Fibroblast of mammary gland (primary cell): ENCODE data around the gene FGF6.
A peak's percentile ranks its signal among the peaks of the same experiment; 100 is the strongest.
"Not testable (repeated sequence)": the region's sequence is repeated elsewhere in the genome, so short reads cannot be mapped to it uniquely, and the experiment has no call there.

Experiments used
- DNase-seq: peaks from one replicate; pipeline ENCODE4 v3.0.0-alpha.2; 2010; ENCODE audit warnings: low read depth
- H3K4me3 ChIP-seq: 2 replicates; pipeline ENCODE4 v1.5.1; 2011; ENCODE audit warnings: low read depth, mild to moderate bottlenecking, low read length, moderate library complexity; ENCODE audit not compliant: control insufficient read depth
- CTCF ChIP-seq: conservative IDR thresholded peaks from 2 replicates; pipeline ENCODE4 v1.5.1; 2011; ENCODE audit warnings: low read depth, low read length, inconsistent platforms; ENCODE audit not compliant: control insufficient read depth, insufficient read depth

Gene FGF6

DNA sequence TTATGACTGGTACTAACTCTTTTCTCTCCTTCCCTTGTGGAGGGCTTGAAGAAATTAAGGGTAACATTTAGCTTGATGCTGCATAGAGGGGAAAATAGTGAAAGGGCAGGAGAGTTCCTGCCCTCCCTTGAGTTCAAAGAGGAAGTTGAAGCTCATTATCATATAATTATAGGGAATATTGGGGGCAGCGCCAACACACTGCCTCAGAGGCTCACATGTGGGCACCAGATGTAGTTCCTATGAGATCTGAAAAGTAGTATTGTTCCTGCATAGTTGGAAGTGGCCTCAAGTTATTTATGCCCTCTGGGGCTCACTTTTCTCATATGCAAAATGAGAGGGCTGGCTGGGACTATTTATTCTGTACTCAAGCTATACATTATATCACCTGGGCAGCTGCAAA lies 33.1 kb downstream of the FGF6 start:
- H3K4me3 ChIP-seq, result no peak overlapping the region
- no peak for TF ChIP-seq CTCF
- peak; percentile 10 for DNase-seq

DNA sequence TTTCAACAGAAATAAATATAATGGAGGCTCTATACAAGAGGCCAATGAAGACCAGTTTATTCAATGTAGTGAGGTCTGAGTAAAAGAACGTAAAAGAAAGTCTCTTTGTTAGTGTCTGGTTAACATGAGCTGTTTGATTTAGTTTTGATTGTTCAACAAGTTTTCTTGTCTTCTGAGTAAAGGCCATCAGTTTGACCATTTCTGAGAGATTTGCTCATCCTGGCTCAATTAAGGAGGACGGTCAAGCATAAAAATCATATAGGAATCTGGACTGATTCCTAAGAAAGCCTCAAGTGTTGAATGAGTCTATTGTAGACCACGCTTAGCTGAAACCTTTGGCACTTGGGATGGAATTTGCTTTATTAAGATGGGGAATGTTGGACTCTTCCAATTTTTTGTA lies 33.6 kb downstream of the FGF6 start:
- DNase-seq, result no peak
- TF ChIP-seq CTCF, result no peak
- no peak overlapping the region for H3K4me3 ChIP-seq

DNA sequence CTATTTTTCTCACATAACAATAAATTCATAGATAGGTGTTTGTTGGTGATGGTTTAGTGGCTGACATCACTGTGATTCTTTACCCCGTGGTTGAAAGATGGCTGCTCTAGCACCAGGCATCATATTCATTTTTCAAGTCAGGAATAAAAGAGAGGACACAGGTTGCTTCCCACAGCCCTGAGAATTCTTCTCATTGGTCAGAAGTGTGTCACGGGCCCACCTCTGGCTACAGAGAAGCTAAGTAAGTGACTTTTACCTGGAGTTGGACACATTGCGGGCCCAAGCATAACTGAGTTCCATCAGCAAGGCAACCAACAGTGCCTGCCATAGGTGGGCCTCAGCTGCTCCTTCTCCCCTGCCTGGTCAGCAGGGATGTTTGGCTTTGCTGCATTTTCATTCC lies 38.5 kb downstream of the FGF6 start:
- no peak for TF ChIP-seq CTCF
- DNase-seq, result no peak
- no peak overlapping the region for H3K4me3 ChIP-seq

GRCh38 chr12:4404877-4405637 lies 40.6 kb downstream of the FGF6 start:
- DNase-seq, H3K4me3 ChIP-seq: not testable (repeated sequence)

- TF ChIP-seq CTCF, result no peak
- no peak for DNase-seq
- H3K4me3 ChIP-seq, result no peak overlapping the region
These were observed 42.6 kb downstream of the FGF6 start for GRCh38 chr12:4402996-4403395.

- DNase-seq, result no peak
- H3K4me3 ChIP-seq, result no peak overlapping the region
- no peak for TF ChIP-seq CTCF
These were observed 44.5 kb downstream of the FGF6 start for GRCh38 chr12:4401117-4401516.

DNA sequence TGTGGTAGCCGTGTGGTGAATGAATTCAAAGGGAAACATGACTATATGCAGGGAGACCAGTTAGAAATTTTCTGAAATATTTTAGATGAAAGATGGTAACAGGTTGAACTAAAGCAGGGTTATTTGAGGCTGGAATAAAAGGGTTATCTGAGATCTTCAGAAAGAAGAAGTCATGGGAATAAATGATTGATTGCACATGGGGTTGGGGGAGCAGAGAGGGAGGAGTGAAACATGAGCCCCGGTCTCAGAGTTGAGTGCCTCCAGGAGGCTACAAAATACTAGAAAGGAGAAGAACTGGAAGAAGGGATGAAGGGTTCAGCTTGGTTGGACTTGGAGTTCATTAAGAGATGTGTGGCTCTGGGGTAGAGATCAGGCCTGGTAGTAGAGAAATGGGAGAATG lies 49.8 kb downstream of the FGF6 start:
- H3K4me3 ChIP-seq, result no peak overlapping the region
- no peak for TF ChIP-seq CTCF
- no peak for DNase-seq
